ENCODE results near the gene RFLNA.

Gene RFLNA

DNA sequence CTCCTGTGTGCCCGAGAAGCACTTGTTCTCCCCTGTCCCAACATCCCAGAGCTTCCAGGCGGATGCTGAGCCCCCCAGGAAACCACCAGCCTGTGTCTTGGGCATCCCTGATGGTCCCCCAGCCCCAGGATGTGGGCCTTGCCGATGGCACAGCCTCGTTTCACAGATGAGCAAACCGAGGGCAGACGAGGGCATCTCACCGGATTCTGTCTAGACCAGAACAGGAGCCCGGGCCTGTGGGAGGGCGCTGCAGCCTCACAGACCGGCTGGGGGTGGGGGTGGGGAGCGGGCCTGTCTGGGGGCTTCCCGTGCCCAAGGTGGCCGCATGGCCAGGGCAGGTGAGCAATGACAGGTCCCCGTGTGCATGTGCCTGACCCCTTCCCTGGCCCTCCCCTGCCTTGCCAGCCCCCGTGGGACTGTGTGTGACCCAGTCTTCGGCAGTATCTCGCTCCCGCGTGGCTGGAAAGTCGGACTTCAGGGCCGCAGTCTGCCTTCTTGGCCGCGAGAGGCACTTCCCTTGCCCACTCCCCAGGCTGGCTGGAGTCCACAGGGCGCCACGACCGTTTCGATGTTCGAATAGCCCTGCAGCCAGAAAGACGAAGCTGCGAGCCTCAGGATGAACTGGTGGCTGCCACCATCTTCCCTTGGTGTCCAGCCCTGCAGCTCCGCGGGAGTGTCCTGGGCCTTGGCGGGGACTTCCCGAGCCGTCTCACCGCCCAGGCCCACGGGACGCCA lies 8.9 kb downstream of the RFLNA start:
- no peak overlapping the region for H3K4me3 ChIP-seq
- no peak overlapping the region for H3K27ac ChIP-seq
- DNase-seq (ENCODE audit: low spot score): no peak
- TF ChIP-seq, protein P1, sequence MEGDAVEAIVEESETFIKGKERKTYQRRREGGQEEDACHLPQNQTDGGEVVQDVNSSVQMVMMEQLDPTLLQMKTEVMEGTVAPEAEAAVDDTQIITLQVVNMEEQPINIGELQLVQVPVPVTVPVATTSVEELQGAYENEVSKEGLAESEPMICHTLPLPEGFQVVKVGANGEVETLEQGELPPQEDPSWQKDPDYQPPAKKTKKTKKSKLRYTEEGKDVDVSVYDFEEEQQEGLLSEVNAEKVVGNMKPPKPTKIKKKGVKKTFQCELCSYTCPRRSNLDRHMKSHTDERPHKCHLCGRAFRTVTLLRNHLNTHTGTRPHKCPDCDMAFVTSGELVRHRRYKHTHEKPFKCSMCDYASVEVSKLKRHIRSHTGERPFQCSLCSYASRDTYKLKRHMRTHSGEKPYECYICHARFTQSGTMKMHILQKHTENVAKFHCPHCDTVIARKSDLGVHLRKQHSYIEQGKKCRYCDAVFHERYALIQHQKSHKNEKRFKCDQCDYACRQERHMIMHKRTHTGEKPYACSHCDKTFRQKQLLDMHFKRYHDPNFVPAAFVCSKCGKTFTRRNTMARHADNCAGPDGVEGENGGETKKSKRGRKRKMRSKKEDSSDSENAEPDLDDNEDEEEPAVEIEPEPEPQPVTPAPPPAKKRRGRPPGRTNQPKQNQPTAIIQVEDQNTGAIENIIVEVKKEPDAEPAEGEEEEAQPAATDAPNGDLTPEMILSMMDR (IDR thresholded peaks at IDR 0.05): no peak

DNA sequence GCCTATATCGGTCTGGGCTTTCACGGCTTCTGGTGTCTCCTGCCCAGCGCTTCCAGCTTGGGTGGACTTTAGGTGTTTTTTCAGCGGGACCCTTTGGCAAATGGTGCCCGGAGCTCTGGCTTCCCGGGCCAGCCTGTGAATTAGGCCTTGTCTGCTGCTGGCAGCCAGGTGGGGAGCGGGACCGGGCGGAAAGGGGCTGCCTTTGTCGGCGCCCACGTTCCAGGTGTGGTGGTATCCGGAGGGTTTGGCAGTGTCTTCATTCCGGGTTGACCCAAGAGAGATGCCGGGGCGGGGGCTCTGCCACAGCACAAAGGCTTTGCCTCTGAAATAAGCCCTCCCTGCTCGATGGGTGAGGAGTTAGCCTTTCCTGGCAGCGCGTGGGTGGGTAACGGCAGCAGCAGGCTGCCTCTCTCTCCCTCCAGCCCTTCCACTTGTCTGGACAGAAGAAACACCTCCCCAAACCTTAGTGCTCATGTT lies 9.5 kb downstream of the RFLNA start:
- Histone ChIP-seq H3K4me3 (no peak overlapping the region), H3K27ac (no peak overlapping the region)
- TF ChIP-seq, protein P1 (IDR thresholded peaks at IDR 0.05): no peak
- no peak for DNase-seq (ENCODE audit: low spot score)

DNA sequence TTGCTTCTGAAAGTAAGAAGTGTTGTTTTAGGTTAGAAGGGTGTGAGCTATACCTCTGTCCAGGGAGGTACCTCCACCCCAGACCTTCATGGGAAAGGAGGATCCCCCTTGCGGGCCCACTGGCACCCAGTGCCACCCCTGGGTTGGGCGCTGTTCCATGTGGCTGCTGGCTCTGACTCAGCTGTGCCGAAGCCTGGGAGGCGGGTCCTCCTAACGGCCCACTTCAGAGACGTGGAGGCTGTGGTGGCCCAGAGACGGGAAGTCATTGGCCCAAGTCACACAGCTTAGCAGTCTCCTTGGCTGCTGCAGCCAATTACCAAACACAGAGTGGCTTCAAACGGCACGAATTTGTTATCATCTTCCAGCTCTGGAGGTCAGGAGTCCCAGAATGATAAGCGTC lies 10.2 kb downstream of the RFLNA start:
- no peak overlapping the region for H3K27ac ChIP-seq
- DNase-seq (ENCODE audit: low spot score): no peak

DNA sequence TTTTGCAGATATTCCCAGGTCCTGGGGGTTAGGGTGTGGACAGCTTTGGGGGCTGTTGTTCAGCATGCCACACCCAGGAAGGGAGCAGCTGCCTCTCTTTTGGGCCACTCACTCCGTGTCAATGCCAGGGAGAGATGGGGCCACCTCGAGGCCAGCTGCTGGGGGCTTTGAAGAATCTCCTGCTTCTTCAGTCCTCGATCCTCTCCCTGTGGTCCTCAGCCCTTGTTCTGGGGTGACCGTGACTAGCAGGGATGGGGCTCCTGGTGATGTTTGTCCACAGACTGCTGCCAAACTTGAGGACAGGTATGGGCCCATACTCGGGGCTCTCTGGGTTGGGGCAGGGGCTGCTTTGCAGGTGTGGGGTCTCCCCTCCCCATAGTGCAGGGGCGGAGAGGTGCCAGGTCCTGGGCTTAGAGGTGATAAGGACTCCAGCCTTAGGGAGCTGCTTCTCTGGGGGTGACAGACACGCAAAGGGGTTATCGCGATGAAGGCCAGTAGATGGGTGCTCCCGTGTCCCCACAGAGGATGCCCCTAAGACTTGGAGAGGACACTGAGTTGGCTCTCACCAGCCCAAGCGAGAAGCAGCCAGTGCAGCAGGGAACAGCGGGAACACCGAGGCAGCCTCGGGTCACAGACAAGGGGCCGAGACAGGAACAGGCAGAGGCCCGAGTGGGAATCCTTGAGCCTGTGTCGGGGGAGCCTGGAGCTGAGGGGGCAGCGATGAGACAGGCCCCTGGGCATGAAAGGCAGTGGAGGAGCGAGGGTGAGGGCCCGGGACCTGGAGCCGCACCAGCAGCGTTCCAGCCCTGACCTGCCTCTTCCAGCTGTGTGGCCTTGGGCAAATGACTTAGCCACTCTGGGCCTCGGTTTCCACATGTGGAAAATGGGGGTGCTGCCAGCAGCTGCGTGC lies 11.1 kb downstream of the RFLNA start:
- DNase-seq (ENCODE audit: low spot score): no peak
- Histone ChIP-seq H3K4me3 (no peak overlapping the region), H3K27ac (no peak overlapping the region)
- TF ChIP-seq, protein P1 (IDR thresholded peaks at IDR 0.05): no peak

More for the DNA sequence above, 10.2 kb downstream of the RFLNA start:
- TF ChIP-seq, protein P1 (IDR thresholded peaks at IDR 0.05): no peak
- H3K4me3 ChIP-seq: no peak overlapping the region

DNA sequence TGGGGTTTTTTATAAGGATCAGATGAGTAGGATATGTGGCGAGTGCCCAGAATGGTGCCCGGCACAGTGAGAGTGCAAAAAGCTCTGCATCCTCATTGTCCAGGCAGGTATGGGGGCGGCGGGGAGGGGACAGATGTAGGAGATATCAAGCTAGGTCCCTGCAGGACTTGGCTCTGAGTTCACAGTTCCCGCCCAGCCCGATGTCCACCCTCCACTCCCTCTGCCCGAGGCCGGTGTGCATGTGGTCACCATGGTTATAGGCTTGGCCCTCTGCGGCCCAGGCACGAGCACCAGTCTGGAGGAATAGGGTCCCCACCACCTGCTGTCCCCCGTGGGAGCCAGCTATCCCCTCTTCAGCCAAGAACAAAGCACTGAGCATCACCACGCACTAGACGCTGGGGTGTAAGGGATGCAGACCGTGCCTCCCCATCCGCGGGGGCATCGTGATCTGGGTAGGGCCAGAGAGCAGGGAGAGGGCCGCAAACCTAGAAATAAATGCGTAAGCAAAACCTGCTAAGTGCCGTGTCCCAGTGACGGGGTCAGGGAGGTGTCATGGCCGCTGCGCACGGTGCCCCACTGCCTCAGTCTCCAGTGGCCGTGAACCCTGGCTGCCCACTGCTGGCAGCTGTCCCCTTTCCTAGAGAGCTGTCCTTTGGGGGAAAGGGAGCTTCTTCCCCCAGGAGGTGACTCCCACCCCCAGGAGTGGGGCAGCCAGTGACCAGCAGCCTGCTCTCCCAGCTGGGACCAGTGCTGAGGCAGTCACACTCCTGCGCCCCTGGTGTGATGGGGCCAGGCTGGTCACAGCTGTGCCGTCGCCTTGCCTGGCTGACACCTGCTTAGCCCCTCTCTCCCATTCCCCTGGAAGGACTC lies 12.0 kb downstream of the RFLNA start:
- no peak for DNase-seq (ENCODE audit: low spot score)
- TF ChIP-seq, protein P1 (IDR thresholded peaks at IDR 0.05): no peak
- H3K27ac ChIP-seq: no peak overlapping the region

DNA sequence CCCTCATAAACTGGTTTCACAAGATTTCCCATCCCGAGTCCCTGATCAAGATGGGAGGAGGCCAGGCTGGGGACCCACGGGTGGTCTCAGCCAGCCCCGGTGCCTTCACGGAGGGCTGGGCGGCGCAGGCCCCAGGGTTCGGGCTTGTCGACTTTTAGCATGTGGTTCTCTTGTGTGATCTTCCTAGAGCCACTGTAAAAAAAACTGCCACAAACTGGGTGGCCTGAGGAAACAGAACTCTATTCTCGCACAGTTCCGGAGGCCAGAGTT lies 12.6 kb downstream of the RFLNA start:
- no peak overlapping the region for H3K27ac ChIP-seq

More for the DNA sequence above, 12.0 kb downstream of the RFLNA start:
- no peak overlapping the region for H3K4me3 ChIP-seq

More for the DNA sequence above, 12.6 kb downstream of the RFLNA start:
- TF ChIP-seq, protein P1 (IDR thresholded peaks at IDR 0.05): no peak
- H3K4me3 ChIP-seq: no peak overlapping the region
- no peak for DNase-seq (ENCODE audit: low spot score)

All from coronary artery (tissue), 2 donors.